ENCODE measurements around the gene ZNF148.

ZNF148 gene

DNA sequence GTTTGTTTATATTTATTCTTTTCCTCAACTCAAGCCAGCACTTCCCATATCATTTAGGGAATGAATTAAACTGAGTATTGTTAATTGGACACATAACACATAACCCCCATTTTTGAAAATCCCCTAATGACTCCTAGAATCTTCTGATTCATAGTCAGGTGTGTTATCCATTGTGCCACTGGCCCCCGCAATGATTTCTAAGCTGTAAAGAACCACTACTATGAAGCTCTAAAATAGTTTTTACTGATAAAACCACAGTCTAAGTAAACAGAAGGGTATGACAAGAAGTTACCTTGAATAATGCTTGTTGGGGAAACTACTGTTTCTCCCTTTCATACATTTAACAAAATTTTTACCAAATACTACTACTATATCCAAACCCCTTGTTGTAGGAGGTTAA, 140.3 kb downstream of the ZNF148 start:
- DNase-seq (ENCODE audit: low read depth), result no peak
- H3K4me3 ChIP-seq (ENCODE audit: low read depth, low read length), result no peak overlapping the region
- TF ChIP-seq, protein P1, sequence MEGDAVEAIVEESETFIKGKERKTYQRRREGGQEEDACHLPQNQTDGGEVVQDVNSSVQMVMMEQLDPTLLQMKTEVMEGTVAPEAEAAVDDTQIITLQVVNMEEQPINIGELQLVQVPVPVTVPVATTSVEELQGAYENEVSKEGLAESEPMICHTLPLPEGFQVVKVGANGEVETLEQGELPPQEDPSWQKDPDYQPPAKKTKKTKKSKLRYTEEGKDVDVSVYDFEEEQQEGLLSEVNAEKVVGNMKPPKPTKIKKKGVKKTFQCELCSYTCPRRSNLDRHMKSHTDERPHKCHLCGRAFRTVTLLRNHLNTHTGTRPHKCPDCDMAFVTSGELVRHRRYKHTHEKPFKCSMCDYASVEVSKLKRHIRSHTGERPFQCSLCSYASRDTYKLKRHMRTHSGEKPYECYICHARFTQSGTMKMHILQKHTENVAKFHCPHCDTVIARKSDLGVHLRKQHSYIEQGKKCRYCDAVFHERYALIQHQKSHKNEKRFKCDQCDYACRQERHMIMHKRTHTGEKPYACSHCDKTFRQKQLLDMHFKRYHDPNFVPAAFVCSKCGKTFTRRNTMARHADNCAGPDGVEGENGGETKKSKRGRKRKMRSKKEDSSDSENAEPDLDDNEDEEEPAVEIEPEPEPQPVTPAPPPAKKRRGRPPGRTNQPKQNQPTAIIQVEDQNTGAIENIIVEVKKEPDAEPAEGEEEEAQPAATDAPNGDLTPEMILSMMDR (conservative IDR thresholded peaks at IDR 0.05; ENCODE audit: low read depth, low read length), result no peak

DNA sequence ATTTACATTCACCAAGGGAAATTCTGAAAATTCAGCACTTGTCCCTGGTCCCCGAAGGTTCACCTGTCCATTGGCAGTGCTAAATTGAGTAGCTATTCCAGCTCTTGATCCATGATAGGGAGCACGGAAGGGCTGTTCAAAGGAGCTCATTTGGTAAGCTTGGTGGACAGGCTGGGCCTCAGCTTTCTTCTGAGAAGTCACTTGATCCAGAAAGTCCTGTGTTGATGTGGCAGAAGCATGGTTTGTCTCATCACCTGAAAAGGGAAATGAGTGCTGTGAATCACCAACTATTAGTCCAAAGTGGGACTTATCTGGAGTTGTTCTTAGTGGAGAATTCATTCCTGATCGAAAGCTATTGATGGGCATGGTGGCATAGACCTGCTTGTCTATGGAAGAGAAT, 142.7 kb downstream of the ZNF148 start:
- TF ChIP-seq, protein P1 (conservative IDR thresholded peaks at IDR 0.05; ENCODE audit: low read depth, low read length), result no peak
- DNase-seq (ENCODE audit: low read depth), result no peak
- H3K4me3 ChIP-seq (ENCODE audit: low read depth, low read length), result no peak overlapping the region

DNA sequence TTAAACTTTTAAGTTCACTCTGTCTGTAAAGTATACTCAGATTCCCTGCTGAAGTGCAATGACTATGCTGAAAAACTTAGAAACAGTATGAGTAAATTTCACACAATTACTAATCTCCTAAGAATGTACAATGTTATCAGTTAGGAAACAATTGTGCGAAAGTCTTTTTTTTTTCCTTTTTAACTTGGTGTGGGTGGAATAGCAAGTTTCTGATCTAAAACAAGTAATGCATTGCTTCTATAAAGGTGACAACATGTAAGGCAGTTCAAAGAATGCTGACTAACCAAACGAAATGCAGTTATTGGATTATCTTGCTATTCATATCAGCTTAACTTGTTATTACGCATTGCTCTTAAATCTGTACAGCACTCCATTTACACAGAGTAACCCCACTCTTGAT, 143.2 kb downstream of the ZNF148 start:
- TF ChIP-seq, protein P1 (conservative IDR thresholded peaks at IDR 0.05; ENCODE audit: low read depth, low read length), result no peak
- DNase-seq (ENCODE audit: low read depth), result peak; percentile 85
- H3K4me3 ChIP-seq (ENCODE audit: low read depth, low read length), result no peak overlapping the region

DNA sequence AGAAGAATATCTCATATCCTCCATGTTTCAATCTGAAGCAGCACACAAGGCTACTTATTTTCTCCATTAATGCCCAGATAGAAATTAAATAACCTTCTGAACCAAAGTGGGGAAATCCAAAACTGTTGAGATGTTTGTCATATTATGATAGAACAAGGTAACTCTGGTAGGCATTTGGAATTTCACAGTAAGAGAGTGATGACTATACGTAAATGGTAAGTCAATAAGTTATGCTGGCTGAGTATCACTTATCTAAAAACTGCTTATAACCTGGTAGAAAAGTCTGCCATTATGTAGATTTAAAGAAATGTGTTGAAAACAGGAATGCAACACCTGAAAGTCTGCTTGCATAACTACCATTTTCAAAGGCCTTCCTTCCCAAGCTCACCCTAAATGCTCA, 145.4 kb downstream of the ZNF148 start:
- DNase-seq (ENCODE audit: low read depth), result no peak
- H3K4me3 ChIP-seq (ENCODE audit: low read depth, low read length), result no peak overlapping the region
- TF ChIP-seq, protein P1 (conservative IDR thresholded peaks at IDR 0.05; ENCODE audit: low read depth, low read length), result no peak

DNA sequence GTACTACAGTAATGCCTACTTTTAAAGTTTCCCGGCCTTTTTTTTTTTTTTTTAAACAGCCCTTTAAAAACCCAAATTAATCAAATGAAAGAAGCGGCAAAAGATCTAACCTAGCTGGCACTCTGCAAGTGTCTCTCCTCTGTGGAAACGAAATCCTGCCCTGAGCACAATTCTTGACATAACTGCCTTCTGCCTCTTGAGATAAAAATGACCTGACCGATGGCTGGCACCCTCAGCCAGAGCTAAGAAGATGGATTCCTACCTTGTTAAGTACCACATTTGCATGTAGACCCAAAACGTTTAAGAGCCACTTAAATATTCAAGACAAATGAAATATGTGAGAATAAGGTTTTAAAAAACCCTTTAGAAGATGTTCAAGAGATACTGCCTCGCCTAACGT, 146.0 kb downstream of the ZNF148 start:
- TF ChIP-seq, protein P1 (conservative IDR thresholded peaks at IDR 0.05; ENCODE audit: low read depth, low read length), result no peak
- no peak overlapping the region for H3K4me3 ChIP-seq (ENCODE audit: low read depth, low read length)
- DNase-seq (ENCODE audit: low read depth), result no peak

DNA sequence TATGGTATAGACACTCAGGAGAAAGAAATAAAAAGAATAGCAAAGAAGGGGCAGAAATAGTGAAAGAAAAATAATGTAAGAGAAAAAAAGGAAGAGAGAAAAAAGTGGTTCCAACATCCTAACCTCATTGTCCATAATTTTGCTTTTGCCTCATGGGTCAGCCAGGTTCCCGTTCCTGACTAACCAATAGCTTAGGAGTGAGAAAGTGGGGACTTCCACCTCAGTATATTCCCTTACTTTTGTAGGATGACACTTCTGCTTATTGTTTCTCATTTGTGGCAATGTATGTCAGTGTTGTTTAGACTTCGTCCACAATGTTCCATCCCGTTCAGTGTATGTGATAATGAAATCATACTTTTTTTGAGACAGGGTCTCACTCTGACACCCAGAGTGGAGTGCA, 153.3 kb downstream of the ZNF148 start:
- TF ChIP-seq, protein P1 (conservative IDR thresholded peaks at IDR 0.05; ENCODE audit: low read depth, low read length), result no peak
- no peak for DNase-seq (ENCODE audit: low read depth)
- H3K4me3 ChIP-seq (ENCODE audit: low read depth, low read length), result no peak overlapping the region

DNA sequence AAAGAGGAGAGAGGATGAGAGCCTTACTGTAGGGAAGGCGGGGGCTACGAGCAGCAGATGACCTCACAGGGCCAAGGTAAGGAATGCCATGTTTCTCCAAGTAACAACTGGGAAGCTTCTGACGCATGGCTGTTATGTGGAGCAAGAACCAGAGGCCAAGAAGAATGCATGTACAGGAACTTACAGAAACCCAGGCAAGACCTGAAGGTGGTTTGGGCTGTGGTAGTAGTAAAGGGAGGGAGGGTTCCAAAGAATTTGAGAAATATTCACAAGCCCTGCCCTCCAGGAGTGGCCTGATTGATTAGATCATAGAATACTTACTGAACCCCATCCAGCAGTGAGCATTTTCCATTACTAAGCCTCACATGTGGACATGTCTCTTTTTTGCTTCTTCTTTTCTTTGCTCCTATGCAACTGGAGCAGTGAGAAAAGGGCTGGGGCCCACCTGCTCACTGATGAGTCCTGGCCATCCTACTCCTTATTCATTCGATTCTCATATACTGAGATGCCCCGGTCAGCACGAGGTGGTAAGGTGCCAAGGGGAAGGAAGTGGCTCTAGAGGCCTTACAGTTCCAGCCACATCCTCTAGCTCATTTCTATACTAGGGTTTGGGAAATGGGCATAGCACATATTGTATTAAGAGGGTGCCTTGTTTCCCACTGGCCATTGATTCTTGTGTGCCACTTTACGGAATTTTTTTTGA, 154.2 kb downstream of the ZNF148 start:
- TF ChIP-seq, protein P1 (conservative IDR thresholded peaks at IDR 0.05; ENCODE audit: low read depth, low read length), result no peak
- no peak overlapping the region for H3K4me3 ChIP-seq (ENCODE audit: low read depth, low read length)
- peak; percentile 26 for DNase-seq (ENCODE audit: low read depth)
